DND-41 (cell line): ENCODE measurements around the gene TEX38.

Experiments used
- ATAC-seq: fragments of 200-7000 bp; cut with Tn5 transposase; 3 replicates; pipeline ENCODE4 v1.9.1; 2021; ENCODE audit warnings: low read depth; ENCODE audit not compliant: insufficient read depth
- DNase-seq: peaks from one replicate; pipeline ENCODE4 v3.0.0-alpha.2; 2020
- H2AFZ ChIP-seq: 2 replicates; pipeline ENCODE4 v1.6.0; 2012; ENCODE audit warnings: low read depth, low read length
- H3K27ac ChIP-seq: 2 replicates; pipeline ENCODE4 v1.5.1; 2012; ENCODE audit warnings: low read length, inconsistent platforms
- H3K27me3 ChIP-seq: fragments of 200-600 bp; sonication (generic); 2 replicates; pipeline ENCODE4 v1.6.0; 2012; ENCODE audit warnings: low read length, mild to moderate bottlenecking, inconsistent platforms; ENCODE audit not compliant: insufficient read depth, poor library complexity
- H3K36me3 ChIP-seq: 2 replicates; pipeline ENCODE4 v1.5.1; 2012; ENCODE audit warnings: low read length, inconsistent platforms; ENCODE audit not compliant: insufficient read depth
- H3K4me1 ChIP-seq: 2 replicates; pipeline ENCODE4 v1.5.1; 2012; ENCODE audit warnings: mild to moderate bottlenecking, low read length; ENCODE audit not compliant: insufficient read depth
- H3K4me2 ChIP-seq: 2 replicates; pipeline ENCODE4 v1.6.0; 2012; ENCODE audit warnings: mild to moderate bottlenecking, moderate library complexity, low read length, inconsistent platforms; ENCODE audit not compliant: insufficient read depth
- H3K4me3 ChIP-seq, 2 experiments: fragments of 200-600 bp in 1 of 2; shearing (Covaris generic) in 1 of 2; 2 replicates each; pipeline ENCODE4 v1.5.1; 2012 to 2016; ENCODE audit warnings: inconsistent platforms in 2 of 2, low read length in 2 of 2, mild to moderate bottlenecking in 2 of 2, low read depth in 1 of 2, moderate library complexity in 1 of 2
- H3K79me2 ChIP-seq: 2 replicates; pipeline ENCODE4 v1.6.0; 2012; ENCODE audit warnings: low read length, inconsistent platforms; ENCODE audit not compliant: insufficient read depth
- H3K9ac ChIP-seq: 2 replicates; pipeline ENCODE4 v1.6.0; 2012; ENCODE audit warnings: low read depth, mild to moderate bottlenecking, inconsistent platforms, low read length, moderate library complexity
- H3K9me3 ChIP-seq: 2 replicates; pipeline ENCODE4 v1.5.1; 2012; ENCODE audit warnings: low read length, moderate library complexity, mild to moderate bottlenecking, inconsistent platforms; ENCODE audit not compliant: insufficient read depth, severe bottlenecking
- H4K20me1 ChIP-seq: 2 replicates; pipeline ENCODE4 v1.6.0; 2012; ENCODE audit warnings: low read length; ENCODE audit not compliant: insufficient read depth
- EZH2 ChIP-seq: IDR thresholded peaks from 3 replicates; pipeline ENCODE4 v1.6.1; 2012; ENCODE audit warnings: borderline replicate concordance, low read depth, mild to moderate bottlenecking, moderate library complexity, low read length, inconsistent platforms; ENCODE audit not compliant: severe bottlenecking
- TF ChIP-seq, protein P1 (sequence below): IDR thresholded peaks from 2 replicates; pipeline ENCODE4 v1.5.1; 2012; ENCODE audit warnings: borderline replicate concordance, low read length, moderate library complexity, mild to moderate bottlenecking; ENCODE audit not compliant: poor library complexity, severe bottlenecking; ENCODE audit errors: extremely low read depth

The TEX38 gene

DNA sequence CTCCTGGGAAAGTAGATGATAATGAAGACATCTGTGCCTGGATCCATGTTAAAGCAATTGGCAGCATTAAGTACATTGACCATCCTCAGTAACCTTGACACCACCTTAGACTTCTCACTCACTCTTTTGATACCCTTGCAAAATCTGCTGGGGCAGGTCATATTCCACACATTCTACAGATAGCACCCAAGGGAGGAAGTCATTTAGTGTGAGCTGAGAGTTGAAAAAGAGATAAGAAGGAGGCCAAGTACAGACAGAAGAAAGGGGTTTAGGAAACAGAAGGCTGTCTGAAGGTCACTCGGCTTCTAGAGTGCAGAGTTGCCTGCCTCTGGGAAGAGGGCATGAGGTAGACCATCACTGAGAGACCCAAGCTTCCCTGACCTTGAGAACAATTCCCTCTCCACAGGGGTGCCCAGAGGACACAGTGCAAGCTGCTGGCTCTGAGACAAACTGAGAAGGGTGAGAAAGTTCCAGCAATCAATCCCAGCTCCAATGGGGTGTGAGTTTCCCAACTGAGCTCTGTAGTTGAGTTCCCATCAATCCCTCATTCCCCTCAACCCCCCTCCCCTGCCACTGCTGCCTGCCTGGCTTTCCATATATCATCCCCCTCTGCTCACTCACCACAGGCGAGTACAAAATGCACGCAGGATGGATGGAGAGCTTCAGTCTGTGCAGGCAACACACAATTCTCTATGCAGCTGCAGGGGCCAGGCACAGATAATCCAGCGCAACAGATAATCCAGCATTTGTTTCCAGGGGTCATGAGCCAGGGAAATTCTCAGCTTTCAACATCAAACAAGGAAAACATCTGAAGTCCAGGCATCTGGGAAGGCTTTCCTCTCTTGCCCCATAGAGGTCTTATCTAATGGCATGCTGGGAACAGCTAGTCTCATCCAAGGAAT is 47.7 kb upstream of the TEX38 start:
- ATAC-seq = no peak
- DNase-seq = no peak
- Histone ChIP-seq H3K4me1 (no peaks in the 10 kb centered on the region), H3K27ac (no peak overlapping the region), H2AFZ (no peak overlapping the region), H3K36me3 (no peaks in the 10 kb centered on the region), H3K27me3 (no peaks in the 10 kb centered on the region), H3K9me3 (no peaks in the 10 kb centered on the region), H3K4me3 (no peak overlapping the region), H3K9ac (no peak overlapping the region), H3K4me2 (no peak overlapping the region), H4K20me1 (no peaks in the 10 kb centered on the region), H3K79me2 (no peaks in the 10 kb centered on the region)
- TF ChIP-seq, protein P1, sequence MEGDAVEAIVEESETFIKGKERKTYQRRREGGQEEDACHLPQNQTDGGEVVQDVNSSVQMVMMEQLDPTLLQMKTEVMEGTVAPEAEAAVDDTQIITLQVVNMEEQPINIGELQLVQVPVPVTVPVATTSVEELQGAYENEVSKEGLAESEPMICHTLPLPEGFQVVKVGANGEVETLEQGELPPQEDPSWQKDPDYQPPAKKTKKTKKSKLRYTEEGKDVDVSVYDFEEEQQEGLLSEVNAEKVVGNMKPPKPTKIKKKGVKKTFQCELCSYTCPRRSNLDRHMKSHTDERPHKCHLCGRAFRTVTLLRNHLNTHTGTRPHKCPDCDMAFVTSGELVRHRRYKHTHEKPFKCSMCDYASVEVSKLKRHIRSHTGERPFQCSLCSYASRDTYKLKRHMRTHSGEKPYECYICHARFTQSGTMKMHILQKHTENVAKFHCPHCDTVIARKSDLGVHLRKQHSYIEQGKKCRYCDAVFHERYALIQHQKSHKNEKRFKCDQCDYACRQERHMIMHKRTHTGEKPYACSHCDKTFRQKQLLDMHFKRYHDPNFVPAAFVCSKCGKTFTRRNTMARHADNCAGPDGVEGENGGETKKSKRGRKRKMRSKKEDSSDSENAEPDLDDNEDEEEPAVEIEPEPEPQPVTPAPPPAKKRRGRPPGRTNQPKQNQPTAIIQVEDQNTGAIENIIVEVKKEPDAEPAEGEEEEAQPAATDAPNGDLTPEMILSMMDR = no peak
- TF ChIP-seq EZH2 = no peak

DNA sequence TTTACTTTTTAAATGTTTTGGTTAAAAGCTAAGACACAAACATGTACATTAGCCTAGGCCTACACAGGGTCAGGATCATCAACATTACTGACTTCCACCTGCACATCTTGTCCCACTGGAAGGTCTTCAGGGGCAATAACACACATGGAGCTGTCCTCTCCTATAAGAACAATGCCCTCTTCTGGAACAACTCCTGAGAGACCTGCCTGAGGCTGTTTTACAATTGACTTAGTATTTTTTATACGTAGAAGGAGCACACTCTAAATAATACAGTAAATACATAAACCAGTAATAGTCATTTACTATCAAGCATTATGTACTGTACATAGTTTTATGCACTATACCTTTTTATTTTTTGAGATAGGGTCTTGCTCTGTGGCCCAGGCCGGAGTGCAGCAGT is 40.9 kb upstream of the TEX38 start:
- Histone ChIP-seq H3K9me3 (no peaks in the 10 kb centered on the region), H3K4me2 (no peak overlapping the region), H3K4me3 (no peak overlapping the region), H3K9ac (no peak overlapping the region), H3K27me3 (no peaks in the 10 kb centered on the region), H3K36me3 (peaks cover 18% of the 10 kb centered on the region; the same call in 1 of the 2 replicates), H3K79me2 (no peaks in the 10 kb centered on the region), H3K4me1 (no peaks in the 10 kb centered on the region), H3K27ac (no peak overlapping the region), H2AFZ (no peak overlapping the region), H4K20me1 (no peaks in the 10 kb centered on the region)
- ATAC-seq (no peak), DNase-seq (no peak)
- TF ChIP-seq EZH2 = no peak
- TF ChIP-seq, protein P1 = no peak

DNA sequence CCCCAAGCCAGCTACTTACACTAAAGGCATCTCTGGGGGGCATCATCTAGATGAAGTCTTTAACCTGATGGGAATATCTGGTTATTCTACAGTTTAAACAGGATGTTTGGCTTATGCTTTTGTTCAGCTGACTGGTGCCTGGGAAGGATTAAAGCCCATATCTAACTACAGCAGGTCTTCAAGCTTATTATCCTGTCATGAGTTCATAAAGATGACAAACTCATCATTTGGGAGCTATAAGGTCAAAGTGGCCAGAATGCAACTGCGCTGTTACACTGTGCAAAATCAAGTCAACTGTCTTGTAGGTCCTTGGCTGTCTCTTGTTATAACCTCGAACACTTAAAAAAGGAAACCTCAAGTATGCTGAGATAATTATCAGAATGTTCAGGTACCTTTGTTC is 36.4 kb upstream of the TEX38 start:
- Histone ChIP-seq H3K4me1 (no peaks in the 10 kb centered on the region), H4K20me1 (no peaks in the 10 kb centered on the region), H3K27ac (no peak overlapping the region), H2AFZ (no peak overlapping the region), H3K4me3 (no peak overlapping the region), H3K36me3 (peaks cover 23% of the 10 kb centered on the region; the same call in 1 of the 2 replicates), H3K9ac (no peak overlapping the region), H3K9me3 (no peaks in the 10 kb centered on the region), H3K79me2 (no peaks in the 10 kb centered on the region), H3K4me2 (no peak overlapping the region), H3K27me3 (no peaks in the 10 kb centered on the region)
- DNase-seq (no peak), ATAC-seq (no peak)
- TF ChIP-seq, protein P1 = no peak
- TF ChIP-seq EZH2 = no peak
